A549 (cell line): ENCODE data around the gene MAGI1. TPM values are rescaled to one million over a fixed set of nuclear protein-coding genes. Genes with fewer than 3 reads are reported as not detected.

Experiments
- ATAC-seq, 2 experiments: fragments of 200-7000 bp in 1 of 2; fragments of >200 bp in 1 of 2; cut with Nextera tagmentation in 1 of 2; cut with Tn5 transposase in 1 of 2; 3 replicates each; pipeline versions ENCODE4 v1.8.0 to v1.9.1; 2018 to 2020; ENCODE audit warnings: mild to moderate bottlenecking in 1 of 2, moderate library complexity in 1 of 2
- CTCF ChIA-PET: fragments of 300-600 bp; sonication (Branson Sonifier 250); formaldehyde crosslinking; extraction: SDS; loops from one replicate; lab custom pipeline; 2021; ENCODE audit warnings: antibody characterized with exemption, inconsistent platforms; lab: Yijun Ruan, JAX
- POLR2A ChIA-PET: fragments of 350-600 bp; formaldehyde crosslinking; extraction: SDS; loops from one replicate; lab custom pipeline; 2021; ENCODE audit warnings: antibody characterized with exemption, inconsistent platforms; lab: Yijun Ruan, JAX
- DNase-seq, 2 experiments: peaks; one replicate each; pipeline versions ENCODE4 v3.0.0 to v3.0.0-alpha.2; 2011 to 2016; ENCODE audit warnings: low read depth in 1 of 2, low spot score in 1 of 2
- FAIRE-seq: peaks from 2 replicates; lab custom pipeline; 2011; peaks lifted over from hg19 to GRCh38; lab: Jason Lieb, UNC
- H3K27ac ChIP-seq, 2 experiments: fragments of >200 bp; sonication (Bioruptor Twin); formaldehyde crosslinking; 3 replicates each; pipeline ENCODE4 v1.5.1; 2016 to 2017
- H3K4me1 ChIP-seq: fragments of >200 bp; sonication (Bioruptor Twin); formaldehyde crosslinking; 3 replicates; pipeline ENCODE4 v1.6.1; 2016
- H3K4me2 ChIP-seq: fragments of >200 bp; sonication (Bioruptor Twin); formaldehyde crosslinking; 3 replicates; pipeline ENCODE4 v1.6.1; 2016
- H3K4me3 ChIP-seq: fragments of >200 bp; sonication (Bioruptor Twin); formaldehyde crosslinking; 3 replicates; pipeline ENCODE4 v1.5.1; 2016
- H3K9me3 ChIP-seq: fragments of >200 bp; sonication (Bioruptor Twin); formaldehyde crosslinking; 3 replicates; pipeline ENCODE4 v1.6.1; 2016
- CHD4 ChIP-seq: fragments of 200-600 bp; sonication (generic); IDR thresholded peaks from 2 replicates; pipeline ENCODE4 v1.6.1; 2016; ENCODE audit warnings: antibody characterized with exemption, mild to moderate bottlenecking, borderline replicate concordance
- EHMT2 ChIP-seq: fragments of 200-600 bp; sonication (generic); IDR thresholded peaks from 2 replicates; pipeline ENCODE4 v1.6.1; 2016; ENCODE audit warnings: antibody characterized with exemption, low read depth, mild to moderate bottlenecking, moderate library complexity
- EP300 ChIP-seq, 2 experiments: fragments of >200 bp; sonication (Bioruptor Twin); formaldehyde crosslinking; IDR thresholded peaks; 2 replicates in 1 of 2; 3 replicates in 1 of 2; pipeline ENCODE4 v1.6.1; 2016 to 2017
- ESRRA ChIP-seq: fragments of 150-350 bp; IDR thresholded peaks from 2 replicates; pipeline ENCODE4 v1.6.1; 2014; ENCODE audit warnings: mild to moderate bottlenecking, low read length, borderline replicate concordance
- FOSB ChIP-seq: fragments of 250-450 bp; sonication (Bioruptor Pico); IDR thresholded peaks from 2 replicates; pipeline ENCODE4 v1.5.0; 2020; ENCODE audit warnings: mild to moderate bottlenecking, moderate library complexity
- FOSL2 ChIP-seq, 2 experiments: fragments of 450-650 bp in 1 of 2; fragments of >200 bp in 1 of 2; sonication (Bioruptor Twin) in 1 of 2; formaldehyde crosslinking; IDR thresholded peaks; 2 replicates each; pipeline versions ENCODE4 v1.5.0 to v1.6.1; 2016 to 2020; ENCODE audit warnings: mild to moderate bottlenecking in 1 of 2, moderate library complexity in 1 of 2
- FOXS1 ChIP-seq: fragments of 250-450 bp; sonication (Bioruptor Pico); IDR thresholded peaks from 2 replicates; pipeline ENCODE4 v1.5.0; 2020; ENCODE audit warnings: mild to moderate bottlenecking, moderate library complexity
- HDAC2 ChIP-seq: fragments of 200-600 bp; sonication (generic); IDR thresholded peaks from 2 replicates; pipeline ENCODE4 v1.6.1; 2016
- HEYL ChIP-seq: fragments of 250-450 bp; sonication (Bioruptor Pico); IDR thresholded peaks from 2 replicates; pipeline ENCODE4 v1.8.0; 2021; ENCODE audit warnings: mild to moderate bottlenecking, moderate library complexity
- HOXB5 ChIP-seq: fragments of 250-450 bp; sonication (Bioruptor Pico); IDR thresholded peaks from 2 replicates; pipeline ENCODE4 v1.5.0; 2020; ENCODE audit warnings: mild to moderate bottlenecking, moderate library complexity
- JUN ChIP-seq, 2 experiments: fragments of >200 bp; sonication (Bioruptor Twin); formaldehyde crosslinking; IDR thresholded peaks; 2 replicates in 1 of 2; 3 replicates in 1 of 2; pipeline ENCODE4 v1.6.1; 2016 to 2017
- MAFK ChIP-seq: fragments of 450-650 bp; IDR thresholded peaks from 2 replicates; pipeline ENCODE4 v1.6.1; 2014; ENCODE audit not compliant: partially characterized antibody
- NFE2L2 ChIP-seq: fragments of 150-350 bp; conservative IDR thresholded peaks from 2 replicates; pipeline ENCODE4 v1.6.1; 2014; ENCODE audit warnings: low read length
- PHF8 ChIP-seq: fragments of 200-600 bp; sonication (generic); IDR thresholded peaks from 2 replicates; pipeline ENCODE4 v1.6.1; 2016; ENCODE audit warnings: low read depth, mild to moderate bottlenecking, antibody characterized with exemption, moderate library complexity, borderline replicate concordance
- POLR2AphosphoS2 ChIP-seq: conservative IDR thresholded peaks from 2 replicates; pipeline ENCODE4 v1.6.1; 2012; ENCODE audit warnings: low read length, improper control_type of control experiment, inconsistent platforms
- RARB ChIP-seq: fragments of 250-450 bp; sonication (Bioruptor Pico); IDR thresholded peaks from 2 replicates; pipeline ENCODE4 v1.8.0; 2021; ENCODE audit warnings: mild to moderate bottlenecking, moderate library complexity
- RNF2 ChIP-seq: fragments of 200-600 bp; sonication (generic); IDR thresholded peaks from 2 replicates; pipeline ENCODE4 v1.6.1; 2016; ENCODE audit warnings: low read depth, mild to moderate bottlenecking, antibody characterized with exemption, moderate library complexity, borderline replicate concordance
- SREBF2 ChIP-seq: fragments of 450-650 bp; IDR thresholded peaks from 2 replicates; pipeline ENCODE4 v1.6.1; 2014; ENCODE audit warnings: mild to moderate bottlenecking, moderate library complexity
- ZFP36 ChIP-seq: fragments of 450-650 bp; IDR thresholded peaks from 2 replicates; pipeline ENCODE4 v1.6.1; 2014; ENCODE audit warnings: borderline replicate concordance; ENCODE audit not compliant: partially characterized antibody
- WGBS: methylation state at CpG from one replicate; pipeline ENCODE4 v1.1.6; 2017; ENCODE audit errors: missing lambda C conversion rate; 5-methylcytosine and 5-hydroxymethylcytosine counted together
- polyA plus RNA-seq, 4 experiments: library from polyadenylated mRNA; depleted of rRNA in 3 of 4; stranded (reverse); fragments of >200 nt; fragmentation: RNase III in 1 of 4; extraction: RNeasy Plus Mini Kit Qiagen cat#74134 plus additional on column Dnase treatment in 1 of 4; gene quantifications; 2 replicates in 3 of 4; 3 replicates in 1 of 4; pipeline ENCODE4 v1.2.3, GENCODE V29; 2011 to 2017
- TF ChIP-seq, protein P1 (sequence below): IDR thresholded peaks from 2 replicates; pipeline ENCODE4 v1.6.1; 2012
- TF ChIP-seq, protein P2 (sequence below): IDR thresholded peaks from 2 replicates; pipeline ENCODE4 v1.6.1; 2012; ENCODE audit warnings: low read depth, borderline replicate concordance
- TF ChIP-seq, protein P3 (sequence below): fragments of 250-450 bp; sonication (Bioruptor Pico); IDR thresholded peaks from 2 replicates; pipeline ENCODE4 v1.5.0; 2021; ENCODE audit warnings: mild to moderate bottlenecking, moderate library complexity, borderline replicate concordance
- TF ChIP-seq, protein P4 (sequence below): IDR thresholded peaks from 2 replicates; pipeline ENCODE4 v1.6.1; 2012

MAGI1 gene
- polyA plus RNA-seq, 2 of the 4 experiments (the other 2 are of a cell fraction), result 4.7 to 6.6 TPM

- CTCF ChIA-PET, result no interaction called here
Measured at GRCh38 chr3:65776494-65776893, 262.2 kb downstream of the MAGI1 start.

DNA sequence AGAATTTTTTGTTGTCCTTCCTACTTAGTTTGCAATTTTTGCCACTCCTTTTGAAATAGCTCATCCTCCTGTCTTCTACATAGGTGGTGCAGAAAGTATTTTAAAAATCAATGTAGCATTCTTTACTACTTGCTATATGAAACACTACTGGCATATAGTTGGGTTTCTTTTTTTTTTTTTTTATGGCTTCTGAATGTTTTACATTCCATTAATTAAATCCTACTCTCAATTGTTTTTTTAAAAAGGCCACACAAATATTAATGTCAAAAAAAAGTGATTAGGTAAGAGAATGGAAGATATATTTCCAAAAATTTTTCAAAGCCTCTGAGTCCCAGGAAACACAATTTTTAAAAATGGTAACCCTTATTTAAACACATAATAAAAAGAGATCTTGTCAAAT lies 262.6 kb downstream of the MAGI1 start:
- no peak overlapping the region for H3K4me3 ChIP-seq
- TF ChIP-seq HEYL (CRISPR knock-in tag) (no peak), HDAC2 (no peak), JUN (IDR thresholded peaks at IDR 0.05) (no peak), NFE2L2 (no peak), EHMT2 (no peak), POLR2AphosphoS2 (no peak), CHD4 (no peak), RARB (no peak)
- TF ChIP-seq, protein P1, sequence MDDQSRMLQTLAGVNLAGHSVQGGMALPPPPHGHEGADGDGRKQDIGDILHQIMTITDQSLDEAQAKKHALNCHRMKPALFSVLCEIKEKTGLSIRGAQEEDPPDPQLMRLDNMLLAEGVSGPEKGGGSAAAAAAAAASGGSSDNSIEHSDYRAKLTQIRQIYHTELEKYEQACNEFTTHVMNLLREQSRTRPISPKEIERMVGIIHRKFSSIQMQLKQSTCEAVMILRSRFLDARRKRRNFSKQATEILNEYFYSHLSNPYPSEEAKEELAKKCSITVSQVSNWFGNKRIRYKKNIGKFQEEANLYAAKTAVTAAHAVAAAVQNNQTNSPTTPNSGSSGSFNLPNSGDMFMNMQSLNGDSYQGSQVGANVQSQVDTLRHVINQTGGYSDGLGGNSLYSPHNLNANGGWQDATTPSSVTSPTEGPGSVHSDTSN, result no peak
- H3K4me2 ChIP-seq, result no peak overlapping the region
- no peak overlapping the region for H3K27ac ChIP-seq
- FAIRE-seq (no peak), DNase-seq (no peak), ATAC-seq (no peak)
- no peaks in the 10 kb centered on the region for H3K4me1 ChIP-seq
- ChIA-PET POLR2A (no interaction called here), CTCF (no interaction called here)
- H3K9me3 ChIP-seq, result no peaks in the 10 kb centered on the region

More at GRCh38 chr3:65776494-65776893, 262.2 kb downstream of the MAGI1 start:
- H3K27ac ChIP-seq, result no peak overlapping the region
- DNase-seq, result no peak
- no peak for ATAC-seq
- H3K4me1 ChIP-seq, result no peaks in the 10 kb centered on the region
- 57% methylated on average over 6 of the region's 6 CpGs for WGBS
- FAIRE-seq, result no peak
- POLR2A ChIA-PET, result no interaction called here
- H3K9me3 ChIP-seq, result no peaks in the 10 kb centered on the region
- TF ChIP-seq FOSL2 (IDR thresholded peaks at IDR 0.05) (no peak), FOSL2 (CRISPR knock-in tag; IDR thresholded peaks at IDR 0.05) (no peak), FOSB (CRISPR knock-in tag) (no peak)
- TF ChIP-seq, protein P2, sequence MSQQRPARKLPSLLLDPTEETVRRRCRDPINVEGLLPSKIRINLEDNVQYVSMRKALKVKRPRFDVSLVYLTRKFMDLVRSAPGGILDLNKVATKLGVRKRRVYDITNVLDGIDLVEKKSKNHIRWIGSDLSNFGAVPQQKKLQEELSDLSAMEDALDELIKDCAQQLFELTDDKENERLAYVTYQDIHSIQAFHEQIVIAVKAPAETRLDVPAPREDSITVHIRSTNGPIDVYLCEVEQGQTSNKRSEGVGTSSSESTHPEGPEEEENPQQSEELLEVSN, result no peak
- TF ChIP-seq, all 56 proteins: peak for 0
- Histone ChIP-seq H3K4me2 (no peak overlapping the region), H3K4me3 (no peak overlapping the region)

GRCh38 chr3:65772758-65773157 lies 266.0 kb downstream of the MAGI1 start:
- Histone ChIP-seq H3K4me3 (no peak overlapping the region), H3K4me1 (no peaks in the 10 kb centered on the region), H3K4me2 (no peak overlapping the region), H3K27ac (no peak overlapping the region), H3K9me3 (no peaks in the 10 kb centered on the region)
- POLR2A ChIA-PET, result no interaction called here
- DNase-seq, result no peak
- TF ChIP-seq, protein P3, sequence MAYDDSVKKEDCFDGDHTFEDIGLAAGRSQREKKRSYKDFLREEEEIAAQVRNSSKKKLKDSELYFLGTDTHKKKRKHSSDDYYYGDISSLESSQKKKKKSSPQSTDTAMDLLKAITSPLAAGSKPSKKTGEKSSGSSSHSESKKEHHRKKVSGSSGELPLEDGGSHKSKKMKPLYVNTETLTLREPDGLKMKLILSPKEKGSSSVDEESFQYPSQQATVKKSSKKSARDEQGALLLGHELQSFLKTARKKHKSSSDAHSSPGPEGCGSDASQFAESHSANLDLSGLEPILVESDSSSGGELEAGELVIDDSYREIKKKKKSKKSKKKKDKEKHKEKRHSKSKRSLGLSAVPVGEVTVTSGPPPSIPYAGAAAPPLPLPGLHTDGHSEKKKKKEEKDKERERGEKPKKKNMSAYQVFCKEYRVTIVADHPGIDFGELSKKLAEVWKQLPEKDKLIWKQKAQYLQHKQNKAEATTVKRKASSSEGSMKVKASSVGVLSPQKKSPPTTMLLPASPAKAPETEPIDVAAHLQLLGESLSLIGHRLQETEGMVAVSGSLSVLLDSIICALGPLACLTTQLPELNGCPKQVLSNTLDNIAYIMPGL (CRISPR knock-in tag), result no peak
- TF ChIP-seq EP300 (IDR thresholded peaks at IDR 0.05) (no peak), FOXS1 (CRISPR knock-in tag) (no peak), RNF2 (no peak), ZFP36 (no peak), HEYL (CRISPR knock-in tag) (no peak), PHF8 (no peak), SREBF2 (no peak), HOXB5 (CRISPR knock-in tag) (no peak), ESRRA (no peak), MAFK (no peak)
- TF ChIP-seq, protein P2, result no peak
- TF ChIP-seq, protein P1, result no peak
- TF ChIP-seq, protein P4, sequence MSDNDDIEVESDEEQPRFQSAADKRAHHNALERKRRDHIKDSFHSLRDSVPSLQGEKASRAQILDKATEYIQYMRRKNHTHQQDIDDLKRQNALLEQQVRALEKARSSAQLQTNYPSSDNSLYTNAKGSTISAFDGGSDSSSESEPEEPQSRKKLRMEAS, result no peak
- no peak for ATAC-seq
- WGBS, result 71% methylated on average over 3 of the region's 3 CpGs
- CTCF ChIA-PET, result no interaction called here
- FAIRE-seq, result no peak
